ENCODE results near the gene NEK11. TPM values are rescaled to one million over a fixed set of nuclear protein-coding genes. Genes with fewer than 3 reads are reported as not detected.
A peak's percentile ranks its signal among the peaks of the same experiment; 100 is the strongest.

Gene NEK11
- polyA plus RNA-seq, 1 experiment: 2.6 TPM

- TF ChIP-seq, protein P1, sequence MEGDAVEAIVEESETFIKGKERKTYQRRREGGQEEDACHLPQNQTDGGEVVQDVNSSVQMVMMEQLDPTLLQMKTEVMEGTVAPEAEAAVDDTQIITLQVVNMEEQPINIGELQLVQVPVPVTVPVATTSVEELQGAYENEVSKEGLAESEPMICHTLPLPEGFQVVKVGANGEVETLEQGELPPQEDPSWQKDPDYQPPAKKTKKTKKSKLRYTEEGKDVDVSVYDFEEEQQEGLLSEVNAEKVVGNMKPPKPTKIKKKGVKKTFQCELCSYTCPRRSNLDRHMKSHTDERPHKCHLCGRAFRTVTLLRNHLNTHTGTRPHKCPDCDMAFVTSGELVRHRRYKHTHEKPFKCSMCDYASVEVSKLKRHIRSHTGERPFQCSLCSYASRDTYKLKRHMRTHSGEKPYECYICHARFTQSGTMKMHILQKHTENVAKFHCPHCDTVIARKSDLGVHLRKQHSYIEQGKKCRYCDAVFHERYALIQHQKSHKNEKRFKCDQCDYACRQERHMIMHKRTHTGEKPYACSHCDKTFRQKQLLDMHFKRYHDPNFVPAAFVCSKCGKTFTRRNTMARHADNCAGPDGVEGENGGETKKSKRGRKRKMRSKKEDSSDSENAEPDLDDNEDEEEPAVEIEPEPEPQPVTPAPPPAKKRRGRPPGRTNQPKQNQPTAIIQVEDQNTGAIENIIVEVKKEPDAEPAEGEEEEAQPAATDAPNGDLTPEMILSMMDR (IDR thresholded peaks at IDR 0.05; ENCODE audit: insufficient read depth, low read depth, low read length): no peak
- Histone ChIP-seq H3K4me3 (ENCODE audit: low read depth, low read length) (peak within 1 kb of the TSS; percentile 95), H3K36me3 (ENCODE audit: control insufficient read depth, insufficient read depth, low read length) (peaks cover 2% of the 10 kb centered on the region; the same call in 1 of the 2 replicates), H3K27me3 (ENCODE audit: control insufficient read depth, insufficient read depth, low read length) (no peaks in the 10 kb centered on the region)
- POLR2A ChIA-PET: interaction anchor here (0.5 to 0.6 kb wide), 2 partner anchors 141 to 351 kb away, joined by 4 read pairs; no protein-coding TSS in a partner anchor
- CTCF ChIA-PET: interaction anchor here (1.0 to 1.7 kb wide), 2 partner anchors 15 to 16 kb away, joined by 4 to 6 read pairs; no protein-coding TSS in a partner anchor
- DNase-seq (ENCODE audit: low read depth): peak; percentile 96
Measured at GRCh38 chr3:131381445-131382291, 355.0 kb downstream of the NEK11 start, which contains the start of gene NUDT16. TSS of gene NUDT16 (plus strand) at chr3:131381774. CDS start at chr3:131381805, 31 bp downstream.

DNA sequence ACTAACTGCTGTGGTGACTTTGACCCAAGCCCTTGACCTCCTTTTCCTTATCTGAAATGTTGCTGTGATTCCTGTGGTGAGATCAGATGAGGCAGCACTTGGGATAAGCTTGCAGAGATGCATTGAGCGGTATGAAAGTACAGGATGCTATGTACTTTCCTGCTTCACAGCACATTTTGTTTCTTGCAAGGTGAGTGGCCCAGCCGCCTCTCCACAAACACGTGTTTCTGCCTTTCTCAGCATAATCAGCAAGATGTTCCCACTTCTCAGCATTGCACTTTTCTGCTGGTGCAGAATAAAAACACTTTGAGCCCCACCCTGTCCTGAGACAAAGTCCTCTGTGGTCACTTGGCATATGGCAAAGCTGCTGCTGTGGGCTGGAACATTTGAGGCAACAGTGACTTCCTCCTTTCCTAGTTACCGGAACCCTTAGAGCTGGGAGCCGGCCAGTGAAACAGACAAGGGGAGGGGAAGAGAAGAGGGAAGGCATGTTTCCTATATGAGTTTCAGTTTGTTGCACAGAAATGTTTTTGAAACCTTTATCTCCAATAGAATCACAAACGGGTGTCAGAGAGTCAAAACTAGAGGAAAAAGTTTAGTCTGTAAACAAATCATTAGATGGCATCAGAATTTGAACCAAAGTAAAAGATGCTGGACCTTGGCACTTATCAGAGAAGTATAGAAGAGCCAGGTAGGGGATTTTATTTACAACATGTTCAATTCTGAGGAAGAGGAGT is 359.9 kb downstream of the NEK11 start:
- no peaks in the 10 kb centered on the region for H3K27me3 ChIP-seq (ENCODE audit: control insufficient read depth, insufficient read depth, low read length)
- POLR2A ChIA-PET: no interaction called here
- no peak overlapping the region for H3K4me3 ChIP-seq (ENCODE audit: low read depth, low read length)
- H3K36me3 ChIP-seq (ENCODE audit: control insufficient read depth, insufficient read depth, low read length): peaks cover 2% of the 10 kb centered on the region; the same call in 1 of the 2 replicates
- CTCF ChIA-PET: interaction anchor here (0.5 kb wide), 2 partner anchors 317 to 391 kb away, joined by 3 read pairs; no protein-coding TSS in a partner anchor
- no peak for DNase-seq (ENCODE audit: low read depth)
- TF ChIP-seq, protein P1 (IDR thresholded peaks at IDR 0.05; ENCODE audit: insufficient read depth, low read depth, low read length): no peak

GRCh38 chr3:131387796-131388489 is 361.3 kb downstream of the NEK11 start:
- POLR2A ChIA-PET: interaction anchor here (0.6 kb wide), 1 partner anchor 11 kb away, joined by 3 read pairs; no protein-coding TSS in a partner anchor
- CTCF ChIA-PET: no interaction called here
- no peaks in the 10 kb centered on the region for H3K27me3 ChIP-seq (ENCODE audit: control insufficient read depth, insufficient read depth, low read length)
- H3K36me3 ChIP-seq (ENCODE audit: control insufficient read depth, insufficient read depth, low read length): peaks cover 2% of the 10 kb centered on the region; the same call in 1 of the 2 replicates
- TF ChIP-seq, protein P1 (IDR thresholded peaks at IDR 0.05; ENCODE audit: insufficient read depth, low read depth, low read length): no peak
- H3K4me3 ChIP-seq (ENCODE audit: low read depth, low read length): no peak overlapping the region
- no peak for DNase-seq (ENCODE audit: low read depth)

DNA sequence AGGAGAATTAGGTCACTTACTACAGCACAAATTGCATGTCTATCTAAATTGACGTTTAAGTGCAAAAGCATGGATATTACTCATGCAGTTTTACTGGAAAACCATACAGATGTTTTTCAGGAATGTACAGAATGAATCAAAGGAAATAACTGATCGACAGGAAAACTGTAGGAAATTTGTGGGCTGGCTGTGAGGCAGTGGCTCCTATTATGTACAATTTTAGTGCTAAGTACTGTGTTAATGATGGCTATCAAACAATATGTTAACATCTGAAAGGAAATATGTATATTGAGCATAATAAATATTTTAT is 361.8 kb downstream of the NEK11 start:
- POLR2A ChIA-PET: no interaction called here
- CTCF ChIA-PET: no interaction called here
- TF ChIP-seq, protein P1 (IDR thresholded peaks at IDR 0.05; ENCODE audit: insufficient read depth, low read depth, low read length): no peak
- no peaks in the 10 kb centered on the region for H3K27me3 ChIP-seq (ENCODE audit: control insufficient read depth, insufficient read depth, low read length)
- no peak overlapping the region for H3K4me3 ChIP-seq (ENCODE audit: low read depth, low read length)
- H3K36me3 ChIP-seq (ENCODE audit: control insufficient read depth, insufficient read depth, low read length): peaks cover 1% of the 10 kb centered on the region; the same call in 1 of the 2 replicates
- DNase-seq (ENCODE audit: low read depth): no peak

Data from BJ (cell line).